GM19372 (cell line): ENCODE results near the gene MTHFD1L.
A peak's percentile ranks its signal among the peaks of the same experiment; 100 is the strongest.

Experiments used
- ATAC-seq: cut with Tn5 transposase; IDR thresholded peaks from one replicate; pipeline ENCODE4 v1.9.1; 2021; ENCODE audit warnings: mild to moderate bottlenecking, low read depth, moderate library complexity; ENCODE audit not compliant: unreplicated experiment

The MTHFD1L gene

GRCh38 chr6:150865043-150865405 is 478 bp upstream of the MTHFD1L start:
- ATAC-seq: no peak

- peak; percentile 68 for ATAC-seq
Measured at GRCh38 chr6:150866147-150866990, 867 bp downstream of the MTHFD1L start.

- no peak for ATAC-seq
Measured at GRCh38 chr6:150866991-150867501, 1.5 kb downstream of the MTHFD1L start.

GRCh38 chr6:150868759-150869158 is 3.3 kb downstream of the MTHFD1L start:
- ATAC-seq: no peak

GRCh38 chr6:150874179-150874578 is 8.7 kb downstream of the MTHFD1L start:
- ATAC-seq: no peak

- ATAC-seq: no peak
Measured at GRCh38 chr6:150875841-150876240, 10.3 kb downstream of the MTHFD1L start.

GRCh38 chr6:150876598-150876997 is 11.1 kb downstream of the MTHFD1L start:
- ATAC-seq: no peak

GRCh38 chr6:150877928-150878327 is 12.4 kb downstream of the MTHFD1L start:
- ATAC-seq: no peak

- ATAC-seq: no peak
Measured at GRCh38 chr6:150878347-150879213, 13.1 kb downstream of the MTHFD1L start.

- ATAC-seq: no peak
Measured at GRCh38 chr6:150880336-150880735, 14.8 kb downstream of the MTHFD1L start.

GRCh38 chr6:150881911-150882481 is 16.5 kb downstream of the MTHFD1L start:
- no peak for ATAC-seq

- ATAC-seq: no peak
Measured at GRCh38 chr6:150883521-150883920, 18.0 kb downstream of the MTHFD1L start.

GRCh38 chr6:150886155-150886554 is 20.7 kb downstream of the MTHFD1L start:
- no peak for ATAC-seq

- no peak for ATAC-seq
Measured at GRCh38 chr6:150887978-150888563, 22.6 kb downstream of the MTHFD1L start.

GRCh38 chr6:150890346-150890745 is 24.8 kb downstream of the MTHFD1L start:
- no peak for ATAC-seq

- ATAC-seq: peak; percentile 49
Measured at GRCh38 chr6:150891888-150892485, 26.5 kb downstream of the MTHFD1L start.

GRCh38 chr6:150894191-150894744 is 28.8 kb downstream of the MTHFD1L start:
- ATAC-seq: no peak

GRCh38 chr6:150894935-150895552 is 29.5 kb downstream of the MTHFD1L start:
- no peak for ATAC-seq

GRCh38 chr6:150895928-150896632 is 30.6 kb downstream of the MTHFD1L start:
- no peak for ATAC-seq
